Activated T-cell treated with anti-CD3 and anti-CD28 coated beads for 24 hours (primary cell): ENCODE measurements around the gene KHSRP.
A peak's percentile ranks its signal among the peaks of the same experiment; 100 is the strongest.

Experiments
- DNase-seq: peaks from one replicate; pipeline ENCODE4 v3.0.0-alpha.2; 2020; ENCODE audit warnings: low read depth

Gene KHSRP

GRCh38 chr19:6392221-6393073, 32.2 kb downstream of the KHSRP start:
- no peak for DNase-seq

- DNase-seq = no peak
These were observed 37.2 kb downstream of the KHSRP start for GRCh38 chr19:6387372-6387771.

- no peak for DNase-seq
These were observed 40.2 kb downstream of the KHSRP start for GRCh38 chr19:6384381-6384780.

- no peak for DNase-seq
These were observed 41.4 kb downstream of the KHSRP start for GRCh38 chr19:6383188-6383587.

- DNase-seq = no peak
These were observed 43.4 kb downstream of the KHSRP start for GRCh38 chr19:6381030-6381750.

GRCh38 chr19:6379744-6380143, 44.9 kb downstream of the KHSRP start:
- no peak for DNase-seq

GRCh38 chr19:6378486-6378885, 46.1 kb downstream of the KHSRP start:
- no peak for DNase-seq

GRCh38 chr19:6378041-6378440, 46.6 kb downstream of the KHSRP start:
- no peak for DNase-seq

- no peak for DNase-seq
These were observed 48.0 kb downstream of the KHSRP start for GRCh38 chr19:6376512-6377190.

GRCh38 chr19:6375411-6376010, 49.1 kb downstream of the KHSRP start, which contains the start of gene PSPN:
PSPN (minus strand) TSS chr19:6375933; CDS start chr19:6375849, 84 bp downstream.
- DNase-seq = no peak

GRCh38 chr19:6374711-6375410, 49.8 kb downstream of the KHSRP start:
- no peak for DNase-seq

- DNase-seq = no peak
These were observed 50.4 kb downstream of the KHSRP start for GRCh38 chr19:6374161-6374709.

GRCh38 chr19:6373813-6374108, 50.9 kb downstream of the KHSRP start:
- no peak for DNase-seq

GRCh38 chr19:6373096-6373812, 51.4 kb downstream of the KHSRP start:
- DNase-seq = peak; percentile 99

GRCh38 chr19:6372594-6373095, 52.0 kb downstream of the KHSRP start, which contains the start of gene ALKBH7:
ALKBH7 (plus strand) TSS chr19:6372794; CDS start chr19:6372821, 27 bp downstream.
- peak; percentile 95 for DNase-seq

- DNase-seq = no peak
These were observed 60.3 kb downstream of the KHSRP start for GRCh38 chr19:6364353-6364752.
